ENCODE results near the gene FHIP2A.
"Not testable (repeated sequence)": the region's sequence is repeated elsewhere in the genome, so short reads cannot be mapped to it uniquely, and the experiment has no call there.

FHIP2A gene, protein sequence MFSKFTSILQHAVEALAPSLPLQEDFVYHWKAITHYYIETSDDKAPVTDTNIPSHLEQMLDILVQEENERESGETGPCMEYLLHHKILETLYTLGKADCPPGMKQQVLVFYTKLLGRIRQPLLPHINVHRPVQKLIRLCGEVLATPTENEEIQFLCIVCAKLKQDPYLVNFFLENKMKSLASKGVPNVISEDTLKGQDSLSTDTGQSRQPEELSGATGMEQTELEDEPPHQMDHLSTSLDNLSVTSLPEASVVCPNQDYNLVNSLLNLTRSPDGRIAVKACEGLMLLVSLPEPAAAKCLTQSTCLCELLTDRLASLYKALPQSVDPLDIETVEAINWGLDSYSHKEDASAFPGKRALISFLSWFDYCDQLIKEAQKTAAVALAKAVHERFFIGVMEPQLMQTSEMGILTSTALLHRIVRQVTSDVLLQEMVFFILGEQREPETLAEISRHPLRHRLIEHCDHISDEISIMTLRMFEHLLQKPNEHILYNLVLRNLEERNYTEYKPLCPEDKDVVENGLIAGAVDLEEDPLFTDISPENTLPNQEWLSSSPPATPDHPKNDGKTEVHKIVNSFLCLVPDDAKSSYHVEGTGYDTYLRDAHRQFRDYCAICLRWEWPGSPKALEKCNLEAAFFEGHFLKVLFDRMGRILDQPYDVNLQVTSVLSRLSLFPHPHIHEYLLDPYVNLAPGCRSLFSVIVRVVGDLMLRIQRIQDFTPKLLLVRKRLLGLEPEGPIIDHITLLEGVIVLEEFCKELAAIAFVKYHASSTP

DNA sequence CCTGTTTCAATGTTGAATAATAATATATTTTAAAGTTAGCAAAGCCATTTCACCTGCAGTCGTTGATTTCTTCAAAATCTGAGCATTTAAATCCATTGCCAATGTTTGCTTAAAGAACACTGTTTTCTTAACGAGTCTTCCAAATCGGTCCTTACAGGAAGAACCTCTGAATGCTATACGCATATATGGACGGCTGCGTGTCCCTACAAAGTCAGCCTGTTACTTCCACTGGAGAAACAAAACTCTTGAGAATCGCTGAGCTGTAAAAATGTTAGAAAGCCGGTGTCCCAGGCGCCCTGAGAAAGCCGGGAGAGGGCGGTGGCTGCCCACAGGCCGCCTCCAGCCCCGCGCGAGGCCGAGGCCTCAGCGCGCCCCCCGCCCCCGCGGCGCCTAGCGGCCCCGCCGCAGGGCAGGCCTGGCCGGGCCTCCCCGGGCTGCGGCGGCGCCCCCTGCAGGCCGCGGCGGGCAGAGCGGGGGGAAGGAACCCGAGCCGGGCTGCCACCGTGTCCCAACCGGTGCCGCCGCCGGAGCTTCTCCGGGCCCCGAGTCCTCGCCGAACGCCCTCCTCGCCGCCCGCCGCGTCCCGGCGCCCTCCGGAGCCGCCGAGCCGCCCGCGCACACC, at the start of gene FHIP2A:
Gene FHIP2A, plus strand, starts transcription at position 488 of the 622 bp plus-strand sequence. CDS start 299 bp downstream, outside the sequence.
- peak within 1 kb of the TSS; percentile 47 for H3K4me3 ChIP-seq (ENCODE audit: low read depth, low read length)

DNA sequence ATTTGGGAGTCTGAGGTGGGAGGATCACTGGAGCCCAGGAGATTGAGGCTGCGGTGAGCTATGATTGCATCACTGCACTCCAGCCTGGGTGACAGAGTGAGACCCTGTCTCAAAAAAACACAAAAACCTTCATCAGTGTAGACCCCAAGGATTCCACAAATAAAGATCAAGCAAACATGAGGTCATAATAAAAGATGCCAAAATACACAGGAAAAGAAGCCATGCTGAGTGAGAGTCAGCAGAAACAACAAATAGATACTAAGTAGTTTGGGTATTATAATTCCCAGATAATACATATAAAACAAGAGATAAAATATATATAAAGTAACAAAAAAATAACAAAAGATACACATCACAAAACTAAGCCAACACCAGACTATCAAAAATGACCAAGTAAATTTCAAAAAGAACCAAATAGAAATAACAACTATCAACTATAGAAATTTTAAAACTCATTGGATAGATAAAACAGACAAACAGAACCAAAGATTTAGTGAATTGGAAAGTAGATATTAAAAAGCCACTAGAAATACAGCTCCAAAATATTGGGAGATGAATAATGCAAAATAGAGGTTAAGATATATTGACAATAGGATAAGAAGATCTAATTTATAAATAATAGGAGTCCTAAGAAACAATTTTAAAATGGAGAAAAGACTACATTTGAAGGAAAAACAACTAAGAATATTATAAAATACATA, 48.9 kb upstream of the FHIP2A start:
- H3K4me3 ChIP-seq (ENCODE audit: low read depth, low read length) = no peak overlapping the region

DNA sequence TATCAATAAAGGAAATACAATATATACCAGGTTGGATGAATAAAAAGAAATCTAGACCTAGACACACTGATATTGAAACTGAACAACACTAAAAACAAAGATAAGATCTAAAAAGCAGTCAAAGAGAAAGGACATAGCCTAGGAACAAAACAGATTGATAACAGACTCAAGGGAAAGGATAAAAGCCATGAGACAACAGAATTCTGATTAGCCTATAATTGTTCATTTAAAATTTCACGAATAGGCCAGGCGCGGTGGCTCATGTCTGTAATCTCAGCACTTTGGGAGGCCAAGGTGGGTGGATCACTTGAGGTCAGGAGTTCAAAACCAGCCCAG, 48.4 kb upstream of the FHIP2A start:
- H3K4me3 ChIP-seq (ENCODE audit: low read depth, low read length) = no peak overlapping the region

DNA sequence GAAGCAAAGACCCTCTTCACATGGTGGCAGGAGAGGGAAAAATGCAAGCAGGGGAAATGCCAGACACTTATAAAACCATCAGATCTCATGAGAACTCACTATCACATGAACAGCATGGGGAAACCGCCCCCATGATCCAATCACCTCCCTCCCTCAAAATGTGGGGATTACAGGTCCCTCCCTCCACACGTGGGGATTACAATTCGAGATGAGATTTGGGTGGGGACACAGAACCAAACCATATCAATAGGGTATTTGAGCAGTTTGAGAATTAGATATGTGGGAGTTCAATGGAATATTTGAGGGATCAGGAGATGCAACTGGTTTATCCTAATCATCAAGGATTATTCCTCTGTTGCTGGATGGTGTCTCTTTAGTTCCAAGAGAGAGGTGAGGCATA, 46.5 kb upstream of the FHIP2A start:
- not testable (repeated sequence) for H3K4me3 ChIP-seq (ENCODE audit: low read depth, low read length)

DNA sequence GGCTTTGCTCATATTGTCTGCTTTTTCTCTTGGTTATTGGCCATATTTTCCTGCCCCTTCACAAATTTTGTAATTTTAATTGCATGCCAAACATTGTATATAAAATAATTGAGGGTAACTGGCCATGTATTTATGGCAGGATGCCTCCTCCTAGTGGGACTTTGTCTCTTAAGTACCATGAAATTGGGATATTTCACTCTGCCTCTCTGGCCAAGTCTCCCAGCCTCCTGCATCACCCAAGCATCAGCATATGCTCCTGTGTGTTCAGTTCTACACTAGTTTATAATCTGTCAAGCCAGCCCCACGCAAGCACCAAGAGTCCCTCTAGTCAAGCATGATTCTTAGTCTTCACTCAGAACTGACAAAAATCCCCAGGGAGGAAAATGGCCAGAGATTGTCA, 44.2 kb upstream of the FHIP2A start:
- no peak overlapping the region for H3K4me3 ChIP-seq (ENCODE audit: low read depth, low read length)

DNA sequence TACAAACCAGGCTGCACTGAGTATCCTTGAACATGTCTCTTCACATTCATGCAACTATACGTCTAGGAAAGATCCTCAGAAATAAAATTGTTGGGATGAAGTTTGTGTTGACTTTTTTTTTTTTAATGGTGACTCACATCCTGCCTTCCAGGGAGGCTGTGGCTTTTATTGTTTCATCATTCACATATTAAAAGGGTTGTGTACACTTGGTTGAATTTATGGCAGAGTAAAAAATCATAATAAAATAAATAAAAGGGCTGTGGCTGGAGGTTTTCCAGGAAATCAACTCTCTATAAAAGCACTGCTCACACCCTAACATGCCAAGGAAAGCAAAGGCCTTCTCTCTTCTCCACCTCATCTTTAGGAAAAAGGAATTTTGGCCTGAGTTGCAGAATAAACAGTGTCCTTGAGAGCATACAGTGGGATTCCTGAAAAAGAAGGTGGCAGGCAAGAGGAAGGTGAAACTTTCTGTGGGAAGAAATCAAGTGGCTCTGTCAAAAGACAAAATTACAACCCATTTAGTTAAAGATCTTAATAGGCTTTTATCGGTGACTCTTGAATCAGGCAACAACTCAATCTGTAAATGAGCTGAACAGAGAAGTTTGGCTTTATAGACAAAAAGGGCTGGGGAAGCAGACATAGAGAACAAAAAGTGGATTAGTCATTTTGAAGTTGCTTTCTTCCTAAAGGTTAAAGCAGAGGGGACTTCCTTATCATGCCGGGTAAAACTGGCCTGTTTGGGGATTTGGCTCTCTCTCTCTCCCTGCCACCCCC, 41.6 kb upstream of the FHIP2A start:
- no peak overlapping the region for H3K4me3 ChIP-seq (ENCODE audit: low read depth, low read length)

DNA sequence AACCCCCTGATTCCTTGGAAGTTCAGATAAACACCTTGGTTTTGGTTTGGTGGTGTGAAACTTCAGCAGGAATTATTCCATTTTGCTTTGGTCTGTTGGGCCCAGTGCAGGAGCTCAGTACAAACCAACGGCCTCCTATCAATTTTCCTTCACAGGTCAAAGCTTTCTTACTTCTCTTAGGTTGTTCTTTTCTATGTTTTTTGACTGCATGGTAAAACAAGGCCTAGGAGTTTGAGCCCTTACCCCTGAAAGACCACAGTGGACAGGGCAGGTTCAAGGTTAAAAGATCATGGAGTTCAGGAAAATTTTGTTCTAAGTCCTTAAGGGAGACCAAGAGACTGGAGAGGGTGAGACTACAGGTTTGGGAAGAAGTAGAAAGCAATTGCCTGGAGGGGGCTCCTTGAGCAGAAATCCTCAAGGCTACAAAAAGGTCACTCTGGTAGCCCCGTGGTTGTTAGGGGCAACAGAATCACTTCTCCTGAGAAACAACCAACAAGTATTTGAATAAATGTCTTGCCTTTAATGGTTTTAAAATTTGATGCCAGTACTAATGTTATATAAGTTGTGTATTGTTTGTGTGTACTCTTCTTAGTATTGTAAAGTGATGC, 40.9 kb upstream of the FHIP2A start:
- H3K4me3 ChIP-seq (ENCODE audit: low read depth, low read length) = no peak overlapping the region

DNA sequence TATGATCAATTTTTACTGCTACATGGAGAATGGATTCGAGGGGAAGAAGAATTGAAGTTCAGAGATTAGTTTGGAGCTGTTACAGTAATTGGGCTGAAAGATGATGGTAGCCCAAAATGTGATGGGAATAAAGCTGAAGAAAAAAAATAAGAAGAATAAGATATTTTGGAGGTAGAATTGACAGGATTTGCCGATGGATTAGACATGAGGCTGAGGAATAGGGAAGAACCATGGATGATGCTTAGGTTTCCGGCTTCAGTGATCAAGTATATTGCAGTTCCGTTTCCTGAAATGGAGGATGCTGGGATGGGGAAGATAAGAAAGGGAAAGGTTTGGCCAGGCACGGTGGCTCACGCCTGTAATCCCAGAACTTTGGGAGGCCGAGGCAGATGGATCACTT, 38.9 kb upstream of the FHIP2A start:
- H3K4me3 ChIP-seq (ENCODE audit: low read depth, low read length) = no peak overlapping the region

DNA sequence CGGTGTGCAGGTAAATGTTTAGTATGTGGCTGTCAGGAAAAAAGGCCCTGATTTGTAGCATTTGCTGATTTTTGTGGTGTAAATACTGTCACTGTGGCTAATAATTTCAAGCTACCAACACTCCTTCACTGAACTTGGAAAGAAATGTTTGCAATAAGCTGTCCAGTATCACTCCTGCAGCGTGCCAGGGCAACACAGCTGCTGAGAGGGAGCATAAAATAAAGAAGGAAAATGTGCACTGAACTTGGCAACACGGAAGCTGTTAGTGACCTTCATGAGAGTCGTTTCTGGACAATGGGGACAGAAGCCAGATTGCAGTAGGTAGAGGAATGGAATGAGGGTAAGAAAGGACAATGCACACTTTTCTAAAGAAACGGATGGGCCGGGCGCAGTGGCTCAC, 37.9 kb upstream of the FHIP2A start:
- no peak overlapping the region for H3K4me3 ChIP-seq (ENCODE audit: low read depth, low read length)

DNA sequence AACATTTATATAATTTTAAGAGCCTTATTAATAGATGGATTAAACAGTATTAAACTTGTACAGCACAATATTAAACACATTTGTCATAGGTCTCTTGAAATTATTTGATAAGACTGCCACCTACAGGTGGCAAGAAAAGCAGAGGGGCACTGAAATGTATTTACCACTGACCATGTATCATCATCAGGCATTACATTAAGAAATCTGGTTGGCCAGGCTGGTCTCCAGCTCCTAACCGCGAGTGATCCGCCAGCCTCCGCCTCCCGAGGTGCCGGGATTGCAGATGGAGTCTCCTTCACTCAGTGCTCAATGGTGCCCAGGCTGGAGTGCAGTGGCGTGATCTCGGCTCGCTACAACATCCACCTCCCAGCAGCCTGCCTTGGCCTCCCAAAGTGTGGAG, 35.1 kb upstream of the FHIP2A start:
- H3K4me3 ChIP-seq (ENCODE audit: low read depth, low read length) = not testable (repeated sequence)

DNA sequence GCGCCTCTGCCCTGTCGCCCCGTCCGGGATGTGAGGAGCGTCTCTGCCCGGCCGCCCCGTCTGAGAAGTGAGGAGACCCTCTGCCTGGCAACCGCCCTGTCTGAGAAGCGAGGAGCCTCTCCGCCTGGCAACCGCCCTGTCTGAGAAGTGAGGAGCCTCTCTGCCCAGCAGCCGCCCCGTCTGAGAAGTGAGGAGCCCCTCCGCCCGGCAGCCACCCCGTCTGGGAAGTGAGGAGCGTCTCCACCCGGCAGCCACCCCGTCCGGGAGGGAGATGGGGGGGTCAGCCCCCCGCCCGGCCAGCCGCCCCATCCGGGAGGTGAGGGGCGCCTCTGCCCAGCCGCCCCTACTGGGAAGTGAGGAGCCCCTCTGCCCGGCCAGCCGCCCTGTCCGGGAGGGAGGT, 34.4 kb upstream of the FHIP2A start:
- H3K4me3 ChIP-seq (ENCODE audit: low read depth, low read length) = not testable (repeated sequence)

DNA sequence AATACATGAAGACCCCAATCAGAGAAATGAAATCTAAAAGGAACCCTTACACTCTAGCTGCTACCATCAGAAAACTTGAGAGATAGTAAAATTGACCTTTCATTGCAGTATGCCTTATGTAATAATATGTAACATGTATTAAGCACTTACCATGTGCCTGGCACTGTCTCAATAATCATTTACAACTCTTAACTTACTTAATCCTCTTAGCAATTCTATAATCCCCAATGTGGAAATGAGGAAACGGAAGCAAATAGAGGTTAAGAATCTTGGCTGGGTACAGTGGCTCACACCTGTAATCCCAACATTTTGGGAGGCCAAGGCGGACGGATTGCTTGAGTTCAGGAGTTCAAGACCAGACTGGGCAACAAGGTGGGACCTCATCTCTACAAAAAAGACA, 29.8 kb upstream of the FHIP2A start:
- H3K4me3 ChIP-seq (ENCODE audit: low read depth, low read length) = no peak overlapping the region

DNA sequence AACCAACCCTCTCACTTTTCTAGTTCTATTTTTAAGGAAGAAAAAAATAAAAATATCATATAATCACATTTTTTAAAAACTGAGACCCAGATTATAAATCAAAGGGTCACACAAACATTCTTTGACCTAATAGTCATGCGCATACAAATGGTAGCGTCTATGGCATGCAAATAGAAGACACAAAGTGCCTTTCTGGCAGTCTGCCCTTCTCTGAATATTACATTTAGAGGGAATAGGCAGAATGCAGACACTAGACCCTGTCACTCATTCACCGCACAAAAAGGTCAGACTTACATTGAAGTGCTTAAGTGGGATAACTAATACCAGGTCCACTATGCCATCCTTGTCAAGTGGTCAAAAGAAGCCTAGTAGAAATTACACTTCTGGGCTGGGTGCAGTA, 26.5 kb upstream of the FHIP2A start:
- no peak overlapping the region for H3K4me3 ChIP-seq (ENCODE audit: low read depth, low read length)

DNA sequence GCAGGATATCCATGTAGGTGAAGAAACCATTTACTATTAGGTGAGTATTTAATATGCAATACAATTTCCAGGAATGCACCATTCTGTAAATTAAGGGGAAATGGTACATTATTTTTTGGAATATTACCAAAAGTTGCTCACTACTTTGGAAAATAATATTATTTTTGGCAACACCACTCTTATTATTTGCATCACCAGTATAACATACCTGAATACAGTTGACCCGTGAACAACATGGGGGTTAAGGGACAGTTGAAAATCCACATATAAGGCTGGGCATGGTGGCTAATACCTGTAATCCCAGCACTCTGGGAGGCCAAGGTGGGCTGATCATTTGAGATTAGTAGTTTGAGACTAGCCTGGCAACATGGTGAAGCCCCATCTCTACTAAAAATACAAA, 21.2 kb upstream of the FHIP2A start:
- H3K4me3 ChIP-seq (ENCODE audit: low read depth, low read length) = no peak overlapping the region

DNA sequence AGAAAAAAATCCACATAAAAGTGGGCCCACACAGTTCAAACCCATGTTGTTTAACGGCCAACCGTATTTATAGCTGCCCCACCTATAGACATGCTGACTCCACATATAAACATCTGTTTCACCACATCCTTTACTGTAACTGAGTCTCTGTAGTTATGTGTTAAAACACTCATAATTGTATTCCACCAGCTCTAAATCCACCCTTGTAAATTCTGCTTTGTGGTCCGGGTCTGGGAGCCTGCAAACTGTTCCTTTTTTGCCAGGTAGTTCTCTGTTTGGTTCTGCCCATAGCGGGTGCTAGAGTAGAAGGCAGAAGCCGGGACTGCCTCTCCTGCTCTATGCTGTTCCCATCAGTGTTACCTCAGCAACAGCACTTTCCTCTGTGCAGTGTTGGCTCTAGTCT, 20.2 kb upstream of the FHIP2A start:
- no peak overlapping the region for H3K4me3 ChIP-seq (ENCODE audit: low read depth, low read length)

DNA sequence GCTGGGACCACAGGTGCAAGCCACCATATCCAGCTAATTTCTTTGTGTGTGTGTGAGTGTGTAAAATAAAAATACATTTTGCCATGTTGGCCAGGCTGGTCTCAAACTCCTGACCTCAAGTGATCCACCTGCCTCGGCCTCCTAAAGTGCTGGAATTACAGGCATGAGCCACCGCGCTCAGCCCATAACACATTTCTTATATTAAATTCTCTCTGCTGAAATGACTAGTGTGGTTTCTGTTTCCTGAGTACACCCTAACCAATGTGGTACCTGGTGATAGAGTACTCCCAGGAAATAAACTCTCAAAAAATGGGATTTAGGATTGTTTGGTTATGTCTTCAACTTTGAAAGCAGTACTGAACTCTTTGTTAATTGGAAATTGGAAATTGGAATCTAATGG, 19.4 kb upstream of the FHIP2A start:
- no peak overlapping the region for H3K4me3 ChIP-seq (ENCODE audit: low read depth, low read length)

DNA sequence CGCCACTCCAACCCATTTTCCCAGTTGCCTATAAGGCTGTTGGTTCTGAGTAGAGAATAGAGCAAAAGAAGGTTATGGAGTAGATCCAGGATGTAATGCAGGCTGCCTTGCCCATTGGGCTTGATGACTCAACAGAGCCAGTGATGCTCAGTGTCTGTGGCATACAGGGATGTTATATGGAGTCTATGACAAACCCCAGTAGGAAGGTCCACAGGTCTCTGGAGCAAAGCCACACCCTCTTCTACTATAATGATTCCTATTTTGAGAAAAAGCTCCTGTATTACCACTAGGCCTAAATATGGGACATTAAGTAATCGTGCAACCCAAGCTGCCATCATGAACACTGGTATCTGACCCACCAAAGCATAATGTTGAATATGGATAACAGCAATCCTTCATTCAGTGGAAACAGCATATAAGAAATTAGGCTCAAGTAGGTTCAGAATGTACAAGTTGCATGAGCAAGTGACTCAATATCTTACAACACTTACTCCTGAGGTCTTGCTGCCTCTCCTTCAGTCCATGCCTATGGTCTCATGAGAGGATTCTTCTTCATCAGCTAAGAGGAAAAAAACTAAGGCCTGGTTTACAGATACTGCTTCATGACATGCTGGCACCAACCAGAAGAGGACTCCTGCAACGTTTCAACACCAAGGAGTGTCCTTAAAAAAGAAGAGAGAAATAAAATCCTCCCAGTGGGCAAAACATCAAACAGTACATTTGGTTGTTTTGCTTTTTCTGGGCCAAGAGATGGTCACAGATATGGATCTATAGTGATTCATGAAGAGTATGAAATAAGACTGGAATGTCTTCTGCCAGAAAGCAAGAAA, 14.8 kb upstream of the FHIP2A start:
- no peak overlapping the region for H3K4me3 ChIP-seq (ENCODE audit: low read depth, low read length)

DNA sequence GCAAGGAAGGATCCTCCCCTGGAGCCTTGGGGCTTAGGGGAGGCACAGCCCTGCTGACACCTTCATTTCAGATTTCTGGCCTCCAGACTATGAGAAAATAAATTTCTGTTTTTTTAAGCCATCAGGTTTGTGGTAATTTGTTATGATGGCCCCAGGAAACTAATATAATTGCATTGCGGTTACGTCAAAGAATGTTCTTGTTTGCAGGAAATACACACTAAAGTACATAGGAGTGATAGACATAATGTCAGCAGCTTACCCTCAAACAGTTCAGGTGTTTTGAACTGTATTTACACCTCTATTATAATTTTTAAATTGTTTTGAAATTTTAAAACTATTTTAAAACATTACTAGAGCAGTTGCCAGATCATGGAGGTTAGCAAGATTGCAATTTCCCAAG, 12.6 kb upstream of the FHIP2A start:
- H3K4me3 ChIP-seq (ENCODE audit: low read depth, low read length) = no peak overlapping the region

DNA sequence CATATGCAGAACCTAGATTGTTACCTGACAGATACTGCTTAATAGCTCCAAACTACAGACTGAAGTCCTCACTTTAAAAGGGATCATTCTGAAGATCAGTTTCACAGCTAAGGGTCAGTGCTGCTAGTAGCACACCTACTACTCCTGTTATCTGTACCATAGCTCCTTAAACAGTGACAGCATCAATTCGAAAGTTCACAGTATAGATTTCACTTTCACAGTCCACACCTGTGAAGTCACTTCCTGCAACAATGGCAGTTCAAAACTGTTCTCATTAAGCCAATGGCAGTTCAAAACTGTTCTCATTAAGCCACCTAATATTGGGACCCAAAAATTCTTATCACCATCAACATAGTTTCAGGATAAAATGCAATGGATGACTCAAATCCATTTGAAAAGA, 10.7 kb upstream of the FHIP2A start:
- no peak overlapping the region for H3K4me3 ChIP-seq (ENCODE audit: low read depth, low read length)
